GM12875 (cell line): ENCODE measurements around the gene MEX3C.

ENCODE experiments used
- H3K4me3 ChIP-seq: one replicate; pipeline ENCODE4 v1.5.1; 2011; ENCODE audit warnings: low read depth, low read length, control low read depth
- CTCF ChIP-seq: IDR thresholded peaks from 2 replicates; pipeline ENCODE4 v1.5.1; 2011; ENCODE audit warnings: low read depth, mild to moderate bottlenecking, control low read depth, inconsistent platforms, low read length, moderate library complexity, borderline replicate concordance; ENCODE audit not compliant: insufficient read depth

The MEX3C gene

GRCh38 chr18:51227660-51228059 lies 30.2 kb upstream of the MEX3C start:
- H3K4me3 ChIP-seq: no peak overlapping the region
- TF ChIP-seq CTCF: no peak

- no peak for TF ChIP-seq CTCF
- H3K4me3 ChIP-seq: no peak overlapping the region
Measured at GRCh38 chr18:51226587-51227350, 29.3 kb upstream of the MEX3C start.

- H3K4me3 ChIP-seq: no peak overlapping the region
- TF ChIP-seq CTCF: no peak
Measured at GRCh38 chr18:51226068-51226467, 28.6 kb upstream of the MEX3C start.

- no peak for TF ChIP-seq CTCF
- no peak overlapping the region for H3K4me3 ChIP-seq
Measured at GRCh38 chr18:51212606-51213005, 15.1 kb upstream of the MEX3C start.

- no peak overlapping the region for H3K4me3 ChIP-seq
- no peak for TF ChIP-seq CTCF
Measured at GRCh38 chr18:51211552-51211951, 14.1 kb upstream of the MEX3C start.

- H3K4me3 ChIP-seq: peak overlapping the region; percentile 75
- TF ChIP-seq CTCF: no peak
Measured at GRCh38 chr18:51196811-51197660, 445 bp downstream of the MEX3C start.
